ENCODE measurements around the gene CACNA1D.

GRCh38 chr3:53599771-53600170 lies 105.4 kb downstream of the CACNA1D start:
- no peak for TF ChIP-seq SPI1 (IDR thresholded peaks at IDR 0.05; ENCODE audit: low read depth, low read length)
- no peak for TF ChIP-seq POLR2A (IDR thresholded peaks at IDR 0.05; ENCODE audit: low read depth, low read length)
- TF ChIP-seq TAF1 (IDR thresholded peaks at IDR 0.05; ENCODE audit: low read depth, low read length) = no peak
